Thoracic aorta (tissue), 2 donors: Measurements from ENCODE around the gene HLA-G. TPM values are rescaled to one million over a fixed set of nuclear protein-coding genes. Genes with fewer than 3 reads are reported as not detected.
A peak's percentile ranks its signal among the peaks of the same experiment; 100 is the strongest.

ENCODE experiments used
- ATAC-seq: fragments of 150-250 bp; one replicate; pipeline ENCODE4 v1.8.0; 2017; ENCODE audit warnings: low read depth; ENCODE audit not compliant: insufficient number of reproducible peaks, low FRiP score
- DNase-seq: peaks from one replicate; pipeline ENCODE4 v3.0.0-alpha.2; 2020; ENCODE audit warnings: low spot score
- H3K27ac ChIP-seq, 2 donors: fragments of 200-600 bp; sonication (generic); 1 replicate in 1 of 2; 2 replicates in 1 of 2; pipeline ENCODE4 v1.5.1; 2016; ENCODE audit warnings: mild to moderate bottlenecking in 2 of 2, moderate library complexity in 2 of 2
- H3K27me3 ChIP-seq: fragments of 200-600 bp; sonication (generic); replicated peaks from 2 replicates; pipeline ENCODE4 v1.6.0; 2016; ENCODE audit warnings: mild to moderate bottlenecking; ENCODE audit not compliant: insufficient read depth
- H3K36me3 ChIP-seq: fragments of 200-600 bp; sonication (generic); one replicate; pipeline ENCODE4 v1.5.1; 2016
- H3K4me1 ChIP-seq, 2 donors: fragments of 200-600 bp; sonication (generic); 1 replicate in 1 of 2; 2 replicates in 1 of 2; pipeline versions ENCODE4 v1.5.1 to v1.6.0; 2016; ENCODE audit warnings: low read depth in 2 of 2, mild to moderate bottlenecking in 1 of 2; ENCODE audit not compliant: control insufficient read depth in 1 of 2
- H3K4me3 ChIP-seq: fragments of 200-600 bp; sonication (generic); 2 replicates; pipeline ENCODE4 v1.5.1; 2016; ENCODE audit warnings: mild to moderate bottlenecking
- H3K9me3 ChIP-seq: fragments of 200-600 bp; sonication (generic); 2 replicates; pipeline ENCODE4 v1.5.1; 2016
- CTCF ChIP-seq: fragments of 200-600 bp; sonication (generic); IDR thresholded peaks from one replicate; pipeline ENCODE4 v1.5.1; 2019; ENCODE audit warnings: antibody characterized with exemption
- total RNA-seq, 2 donors: library from RNA; depleted of rRNA; stranded (reverse); fragments of >200 nt; gene quantifications; one replicate each; pipeline versions ENCODE4 v1.1.0 to v1.2.3, GENCODE V29; 2016

HLA-G gene
- total RNA-seq, 2 donors from 2014 or later = 0.85 TPM; not detected in 1

- peak; percentile 89 for TF ChIP-seq CTCF
- no peak for ATAC-seq
- no peak for DNase-seq
- H3K27me3 ChIP-seq = no peaks in the 10 kb centered on the region
- no peak overlapping the region for H3K27ac ChIP-seq
- H3K36me3 ChIP-seq = no peaks in the 10 kb centered on the region
- H3K4me1 ChIP-seq = peaks cover 3 to 6% of the 10 kb centered on the region in 2 donors
- H3K4me3 ChIP-seq = no peak overlapping the region
- no peaks in the 10 kb centered on the region for H3K9me3 ChIP-seq
Observed at GRCh38 chr6:29847871-29848630, 20.4 kb downstream of the HLA-G start.

- ATAC-seq = no peak
- H3K4me1 ChIP-seq = peaks cover 3 to 6% of the 10 kb centered on the region in 2 donors
- no peak for DNase-seq
- TF ChIP-seq CTCF = no peak
- H3K36me3 ChIP-seq = no peaks in the 10 kb centered on the region
- H3K4me3 ChIP-seq = peak overlapping the region; percentile 55
- H3K9me3 ChIP-seq = no peaks in the 10 kb centered on the region
- no peak overlapping the region for H3K27ac ChIP-seq
- no peaks in the 10 kb centered on the region for H3K27me3 ChIP-seq
Observed at GRCh38 chr6:29850011-29850553, 22.5 kb downstream of the HLA-G start.

- Histone ChIP-seq H3K36me3 (no peaks in the 10 kb centered on the region), H3K4me1 (peaks cover 3 to 6% of the 10 kb centered on the region in 2 donors), H3K27me3 (no peaks in the 10 kb centered on the region), H3K9me3 (no peaks in the 10 kb centered on the region), H3K4me3 (no peak overlapping the region), H3K27ac (no peak overlapping the region)
- ATAC-seq = no peak
- no peak for DNase-seq
- no peak for TF ChIP-seq CTCF
Observed at GRCh38 chr6:29851190-29851589, 23.6 kb downstream of the HLA-G start.

GRCh38 chr6:29853245-29853644 lies 25.6 kb downstream of the HLA-G start:
- Histone ChIP-seq H3K9me3 (no peaks in the 10 kb centered on the region), H3K4me3 (no peak overlapping the region), H3K27ac (no peak overlapping the region), H3K36me3 (no peaks in the 10 kb centered on the region), H3K27me3 (no peaks in the 10 kb centered on the region), H3K4me1 (peaks cover 3 to 6% of the 10 kb centered on the region in 2 donors)
- no peak for DNase-seq
- TF ChIP-seq CTCF = no peak
- no peak for ATAC-seq

GRCh38 chr6:29858006-29858405 lies 30.4 kb downstream of the HLA-G start:
- TF ChIP-seq CTCF = no peak
- Histone ChIP-seq H3K4me3 (no peak overlapping the region), H3K27ac (no peak overlapping the region), H3K4me1 (no peaks in the 10 kb centered on the region), H3K9me3 (no peaks in the 10 kb centered on the region), H3K27me3 (no peaks in the 10 kb centered on the region), H3K36me3 (no peaks in the 10 kb centered on the region)
- DNase-seq (no peak), ATAC-seq (no peak)
